ENCODE data around the gene CACNA1I.

DNA sequence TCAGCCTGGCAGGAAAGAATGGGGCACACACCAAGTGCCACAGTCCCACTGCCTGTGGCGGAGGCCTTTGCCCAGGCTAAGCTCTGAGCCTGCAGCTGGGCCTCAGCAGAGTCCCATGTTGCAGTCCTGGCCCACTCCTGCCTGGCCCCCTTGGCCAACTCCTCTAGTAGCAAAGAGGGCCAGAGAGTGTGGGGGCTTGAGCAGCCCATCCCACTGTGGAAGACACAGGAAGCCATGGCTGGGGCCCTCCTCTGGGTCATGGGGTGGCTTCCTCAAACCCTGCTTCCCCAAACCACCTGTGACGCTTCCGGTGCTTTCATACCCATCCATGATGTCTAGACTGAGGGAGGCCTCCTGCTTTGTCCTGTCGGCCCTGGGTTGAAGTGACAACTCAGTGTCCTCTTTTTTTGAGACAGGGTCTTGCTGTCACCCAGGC lies 43.8 kb upstream of the CACNA1I start:
- TF ChIP-seq, protein P1, sequence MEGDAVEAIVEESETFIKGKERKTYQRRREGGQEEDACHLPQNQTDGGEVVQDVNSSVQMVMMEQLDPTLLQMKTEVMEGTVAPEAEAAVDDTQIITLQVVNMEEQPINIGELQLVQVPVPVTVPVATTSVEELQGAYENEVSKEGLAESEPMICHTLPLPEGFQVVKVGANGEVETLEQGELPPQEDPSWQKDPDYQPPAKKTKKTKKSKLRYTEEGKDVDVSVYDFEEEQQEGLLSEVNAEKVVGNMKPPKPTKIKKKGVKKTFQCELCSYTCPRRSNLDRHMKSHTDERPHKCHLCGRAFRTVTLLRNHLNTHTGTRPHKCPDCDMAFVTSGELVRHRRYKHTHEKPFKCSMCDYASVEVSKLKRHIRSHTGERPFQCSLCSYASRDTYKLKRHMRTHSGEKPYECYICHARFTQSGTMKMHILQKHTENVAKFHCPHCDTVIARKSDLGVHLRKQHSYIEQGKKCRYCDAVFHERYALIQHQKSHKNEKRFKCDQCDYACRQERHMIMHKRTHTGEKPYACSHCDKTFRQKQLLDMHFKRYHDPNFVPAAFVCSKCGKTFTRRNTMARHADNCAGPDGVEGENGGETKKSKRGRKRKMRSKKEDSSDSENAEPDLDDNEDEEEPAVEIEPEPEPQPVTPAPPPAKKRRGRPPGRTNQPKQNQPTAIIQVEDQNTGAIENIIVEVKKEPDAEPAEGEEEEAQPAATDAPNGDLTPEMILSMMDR (IDR thresholded peaks at IDR 0.05; ENCODE audit: low read depth, low read length) = no peak
- TF ChIP-seq POLR2A (IDR thresholded peaks at IDR 0.05; ENCODE audit: extremely low read depth, insufficient read length) (no peak), MYC (IDR thresholded peaks at IDR 0.05; ENCODE audit: low read depth, low read length) (no peak)
- TF ChIP-seq, protein P2, sequence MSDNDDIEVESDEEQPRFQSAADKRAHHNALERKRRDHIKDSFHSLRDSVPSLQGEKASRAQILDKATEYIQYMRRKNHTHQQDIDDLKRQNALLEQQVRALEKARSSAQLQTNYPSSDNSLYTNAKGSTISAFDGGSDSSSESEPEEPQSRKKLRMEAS (IDR thresholded peaks at IDR 0.05; ENCODE audit: low read depth, low read length) = no peak
